ENCODE data around the gene PLOD1. TPM values are rescaled to one million over a fixed set of nuclear protein-coding genes. Genes with fewer than 3 reads are reported as not detected.

The PLOD1 gene
- total and polyA plus RNA-seq, 2 of the 13 experiments (the other 11 are each of a cell fraction or from before 2014, with no cell fraction given), result 70.1 to 318 TPM

- TF ChIP-seq ZNF275 (CRISPR knock-in tag; IDR thresholded peaks at IDR 0.05; ENCODE audit: borderline replicate concordance), result no peak
- no peak for TF ChIP-seq HMG20B (CRISPR knock-in tag; conservative IDR thresholded peaks at IDR 0.05)
Measured at GRCh38 chr1:11989669-11990068, 55.2 kb downstream of the PLOD1 start (continued).

GRCh38 chr1:11990303-11991032, 56.0 kb downstream of the PLOD1 start:
- CTCF ChIA-PET (ENCODE audit: low intra/inter-chr PET ratio, low total read pairs), result no interaction called here
- FAIRE-seq, result no peak
- TF ChIP-seq ZNF337 (CRISPR knock-in tag; IDR thresholded peaks at IDR 0.05; ENCODE audit: borderline replicate concordance, low read depth) (no peak), ZNF501 (CRISPR knock-in tag; IDR thresholded peaks at IDR 0.05) (0 out of 2 replicates have a peak, but pooled peaks have one; percentile 22), NR2F1 (CRISPR knock-in tag; IDR thresholded peaks at IDR 0.05) (peak in 1 of 2 experiments; percentile 37; a peak in 1 of 4 replicates), MAX (IDR thresholded peaks at IDR 0.05) (peak; percentile 80; the same call in 1 of the 2 replicates), PITX1 (CRISPR knock-in tag; IDR thresholded peaks at IDR 0.05) (peak; percentile 29; the same call in 1 of the 2 replicates), NPAS2 (CRISPR knock-in tag; IDR thresholded peaks at IDR 0.05; ENCODE audit: borderline replicate concordance) (0 out of 2 replicates have a peak, but pooled peaks have one; percentile 34), GATAD2A (CRISPR knock-in tag; IDR thresholded peaks at IDR 0.05) (peak; percentile 46; the same call in 1 of the 2 replicates), ZSCAN21 (CRISPR knock-in tag; IDR thresholded peaks at IDR 0.05; ENCODE audit: borderline replicate concordance) (no peak), ZBTB38 (CRISPR knock-in tag; IDR thresholded peaks at IDR 0.05) (peak; percentile 96), TCF7 (IDR thresholded peaks at IDR 0.05; ENCODE audit: low read depth) (peak; percentile 30; the same call in 1 of the 2 replicates), ZNF816 (CRISPR knock-in tag; IDR thresholded peaks at IDR 0.05; ENCODE audit: borderline replicate concordance) (0 out of 2 replicates have a peak, but pooled peaks have one; percentile 34), EED (CRISPR knock-in tag; IDR thresholded peaks at IDR 0.05) (no peak), TEAD3 (CRISPR knock-in tag; optimal IDR thresholded peaks at IDR 0.05; ENCODE audit: borderline replicate concordance) (peak; percentile 68), GABPA (IDR thresholded peaks at IDR 0.05; ENCODE audit: low read depth, low read length) (no peak), GABPA (CRISPR knock-in tag; IDR thresholded peaks at IDR 0.05; ENCODE audit: low read depth) (peak; percentile 4; the same call in 1 of the 2 replicates), ZBTB33 (CRISPR knock-in tag; IDR thresholded peaks at IDR 0.05) (peak; percentile 99), SAP130 (CRISPR knock-in tag; IDR thresholded peaks at IDR 0.05; ENCODE audit: low read depth) (peak; percentile 50), CHD2 (IDR thresholded peaks at IDR 0.05; ENCODE audit: low read depth, low read length) (no peak)

More at GRCh38 chr1:11990303-11991032, 56.0 kb downstream of the PLOD1 start:
- Histone ChIP-seq H3K4me2 (ENCODE audit: low read depth, low read length) (peak overlapping the region; percentile 14), H2AFZ (ENCODE audit: low read length) (no peak overlapping the region), H3K9ac (ENCODE audit: insufficient read depth, low read depth, low read length) (peak overlapping the region; percentile 59), H4K20me1 (ENCODE audit: insufficient read depth, low read length) (no peaks in the 10 kb centered on the region; the same call in 1 of the 2 replicates), H3K79me2 (ENCODE audit: insufficient read depth, low read length) (peaks cover 17% of the 10 kb centered on the region), H3K36me3 (replicated peaks in 1 of 2; ENCODE audit: control insufficient read depth in 1 of 2, insufficient read depth in 2 of 2, low read length in 2 of 2) (peaks cover 20 to 67% of the 10 kb centered on the region in 2 experiments), H3K4me3 (replicated peaks in 1 of 3; ENCODE audit: insufficient read depth in 1 of 3, low read depth in 2 of 3, low read length in 3 of 3) (no peak overlapping the region), H3K9me3 (ENCODE audit: low read length) (no peaks in the 10 kb centered on the region), H3K4me1 (ENCODE audit: insufficient read depth, low read length) (peaks cover 45% of the 10 kb centered on the region), H3K27me3 (ENCODE audit: control insufficient read depth in 1 of 2, insufficient read depth in 2 of 2, low read length in 2 of 2) (no peaks in the 10 kb centered on the region), H3K27ac (ENCODE audit: extremely low read length, insufficient read depth, low read length) (peak overlapping the region; percentile 73)
- DNase-seq (ENCODE audit: low spot score) (peak; percentile 67), ATAC-seq (peak; percentile 84)
- intact Hi-C loops (cut with micrococcal nuclease; ENCODE audit: unreplicated experiment), result no loop called here
- POLR2A ChIA-PET, result interaction anchor here (0.9 to 3.4 kb wide), 5 partner anchors 9 to 81 kb away, joined by 4 to 33 read pairs (median 15); partner anchors contain the start of genes MFN2, MIIP and PLOD1
- 57% methylated on average over 10 of the region's 10 CpGs for WGBS (ENCODE audit: low lambda C conversion rate)
- in situ Hi-C loops (cut with HindIII; ENCODE audit: extremely low pct_ligation_motif_present, low pct_unique_long_range_greater_than_20kb), result no loop called here
- BruUV-seq (replicated peaks), result no TSS peak
